Smooth muscle cell (in vitro differentiated cells): Measurements from ENCODE around the gene ROR1. TPM values are rescaled to one million over a fixed set of nuclear protein-coding genes. Genes with fewer than 3 reads are reported as not detected.

ENCODE experiments used
- DNase-seq: peaks from one replicate; lab custom pipeline; 2025; ENCODE audit not compliant: unreplicated experiment; lab: John Stamatoyannopoulos, UW
- H2AFZ ChIP-seq: fragments of 200-600 bp; sonication (generic); 2 replicates; pipeline ENCODE4 v1.6.0; 2016; ENCODE audit warnings: antibody characterized with exemption, low read depth, mild to moderate bottlenecking
- H3F3A ChIP-seq: fragments of 200-600 bp; sonication (generic); 2 replicates; pipeline ENCODE4 v1.6.0; 2017; ENCODE audit warnings: antibody characterized with exemption, low read depth
- H3K27ac ChIP-seq: fragments of 200-600 bp; sonication (generic); 2 replicates; pipeline ENCODE4 v1.5.1; 2016; ENCODE audit warnings: low read depth, mild to moderate bottlenecking
- H3K27me3 ChIP-seq: fragments of 200-600 bp; sonication (generic); 2 replicates; pipeline ENCODE4 v1.6.1; 2016; ENCODE audit warnings: low read depth, mild to moderate bottlenecking
- H3K36me3 ChIP-seq: fragments of 200-600 bp; sonication (generic); 2 replicates; pipeline ENCODE4 v1.5.1; 2016; ENCODE audit warnings: low read depth
- H3K4me1 ChIP-seq: fragments of 200-600 bp; sonication (generic); 2 replicates; pipeline ENCODE4 v1.5.1; 2016; ENCODE audit warnings: low read depth
- H3K4me2 ChIP-seq: fragments of 200-600 bp; sonication (generic); 2 replicates; pipeline ENCODE4 v1.6.0; 2016; ENCODE audit warnings: mild to moderate bottlenecking
- H3K4me3 ChIP-seq: fragments of 200-600 bp; sonication (generic); 2 replicates; pipeline ENCODE4 v1.5.1; 2016; ENCODE audit warnings: mild to moderate bottlenecking
- H3K79me2 ChIP-seq: fragments of 200-600 bp; sonication (generic); 2 replicates; pipeline ENCODE4 v1.6.0; 2016; ENCODE audit warnings: low read depth, mild to moderate bottlenecking
- H3K9ac ChIP-seq: fragments of 200-600 bp; sonication (generic); 2 replicates; pipeline ENCODE4 v1.6.0; 2016; ENCODE audit warnings: low read depth
- H3K9me3 ChIP-seq: fragments of 200-600 bp; sonication (generic); replicated peaks from 2 replicates; pipeline ENCODE4 v1.5.1; 2016; ENCODE audit warnings: low read depth
- H4K20me1 ChIP-seq: fragments of 200-600 bp; sonication (generic); 2 replicates; pipeline ENCODE4 v1.6.0; 2016; ENCODE audit warnings: low read depth
- WGBS: methylation state at CpG from one replicate; pipeline ENCODE4 v1.1.7; 2016; ENCODE audit warnings: low lambda C conversion rate; 5-methylcytosine and 5-hydroxymethylcytosine counted together
- polyA plus RNA-seq: library from polyadenylated mRNA; unstranded; fragments of >200 nt; fragmentation: Nextera tagmentation; extraction: Ambion mirVana; gene quantifications from 2 replicates; pipeline ENCODE4 v1.2.1, GENCODE V29; 2016
- total RNA-seq: library from RNA; depleted of rRNA; stranded (reverse); fragments of >200 nt; gene quantifications from 2 replicates; pipeline ENCODE4 v1.2.3, GENCODE V29; 2014
- TF ChIP-seq, protein P1 (sequence below): fragments of 200-600 bp; sonication (generic); IDR thresholded peaks from 2 replicates; pipeline ENCODE4 v1.5.1; 2017; ENCODE audit warnings: borderline replicate concordance, mild to moderate bottlenecking, antibody characterized with exemption; ENCODE audit not compliant: insufficient read depth, poor library complexity, severe bottlenecking

Gene ROR1
- total and polyA plus RNA-seq, 2 experiments from 2014 or later, result 3.3 to 7.2 TPM

DNA sequence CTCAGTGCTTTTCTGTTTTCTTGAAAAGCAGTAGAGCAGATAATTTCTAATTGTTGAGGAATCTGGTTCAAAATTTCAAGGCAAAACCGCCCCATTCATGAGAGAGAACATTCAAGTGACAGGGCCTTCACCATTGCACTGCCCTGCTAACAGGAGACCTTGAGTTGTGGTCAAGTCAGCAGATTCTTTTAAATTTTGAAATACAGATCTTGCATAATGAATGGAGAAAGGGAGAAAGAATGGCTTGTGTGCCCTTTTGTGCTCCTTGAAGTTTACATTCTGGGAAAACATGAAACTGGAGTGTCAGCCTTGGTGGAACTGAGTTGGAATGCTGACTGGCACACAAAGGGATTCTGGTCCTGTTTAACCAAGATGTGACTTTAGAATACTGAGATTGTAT lies 265.1 kb downstream of the ROR1 start:
- peaks cover 8% of the 10 kb centered on the region for H3F3A ChIP-seq
- H3K4me1 ChIP-seq, result peaks cover 22% of the 10 kb centered on the region
- H3K79me2 ChIP-seq, result no peaks in the 10 kb centered on the region
- peak overlapping the region; percentile 28 for H3K4me2 ChIP-seq
- no peak overlapping the region for H2AFZ ChIP-seq
- peak overlapping the region; percentile 75 for H3K27ac ChIP-seq
- H3K4me3 ChIP-seq, result no peak overlapping the region
- no peaks in the 10 kb centered on the region for H3K27me3 ChIP-seq
- no peaks in the 10 kb centered on the region for H3K9me3 ChIP-seq
- H4K20me1 ChIP-seq, result no peaks in the 10 kb centered on the region
- H3K9ac ChIP-seq, result no peak overlapping the region
- TF ChIP-seq, protein P1, sequence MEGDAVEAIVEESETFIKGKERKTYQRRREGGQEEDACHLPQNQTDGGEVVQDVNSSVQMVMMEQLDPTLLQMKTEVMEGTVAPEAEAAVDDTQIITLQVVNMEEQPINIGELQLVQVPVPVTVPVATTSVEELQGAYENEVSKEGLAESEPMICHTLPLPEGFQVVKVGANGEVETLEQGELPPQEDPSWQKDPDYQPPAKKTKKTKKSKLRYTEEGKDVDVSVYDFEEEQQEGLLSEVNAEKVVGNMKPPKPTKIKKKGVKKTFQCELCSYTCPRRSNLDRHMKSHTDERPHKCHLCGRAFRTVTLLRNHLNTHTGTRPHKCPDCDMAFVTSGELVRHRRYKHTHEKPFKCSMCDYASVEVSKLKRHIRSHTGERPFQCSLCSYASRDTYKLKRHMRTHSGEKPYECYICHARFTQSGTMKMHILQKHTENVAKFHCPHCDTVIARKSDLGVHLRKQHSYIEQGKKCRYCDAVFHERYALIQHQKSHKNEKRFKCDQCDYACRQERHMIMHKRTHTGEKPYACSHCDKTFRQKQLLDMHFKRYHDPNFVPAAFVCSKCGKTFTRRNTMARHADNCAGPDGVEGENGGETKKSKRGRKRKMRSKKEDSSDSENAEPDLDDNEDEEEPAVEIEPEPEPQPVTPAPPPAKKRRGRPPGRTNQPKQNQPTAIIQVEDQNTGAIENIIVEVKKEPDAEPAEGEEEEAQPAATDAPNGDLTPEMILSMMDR, result no peak
- no peak for DNase-seq
- H3K36me3 ChIP-seq, result no peaks in the 10 kb centered on the region
- WGBS, result 96% methylated on average over 1 of the region's 1 CpG

DNA sequence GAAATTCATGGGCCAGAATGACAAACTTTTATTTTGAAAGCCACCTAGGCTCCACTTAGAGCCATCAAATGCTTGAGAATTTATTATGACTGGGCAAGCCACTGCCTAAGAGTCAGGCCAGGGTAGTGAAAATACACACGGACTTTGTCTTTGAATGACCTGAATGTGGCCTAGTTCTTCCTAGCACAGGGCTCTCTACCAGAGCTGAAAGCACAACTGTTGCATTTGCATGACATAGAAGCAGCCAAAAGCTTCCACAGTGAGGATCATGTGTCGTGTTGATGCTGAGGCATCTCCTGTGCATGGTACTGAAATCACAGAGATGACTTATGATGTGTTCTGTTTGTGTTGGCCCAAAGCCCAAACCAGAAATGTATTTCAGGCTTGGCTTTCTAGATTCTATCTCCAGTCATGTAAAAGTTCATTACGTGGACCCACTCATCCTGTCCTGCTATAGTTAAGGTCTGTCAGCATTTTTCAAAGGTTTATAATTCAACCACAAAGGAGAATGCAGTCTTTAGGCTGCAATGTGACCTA lies 265.6 kb downstream of the ROR1 start:
- H3K4me1 ChIP-seq, result peaks cover 22% of the 10 kb centered on the region
- no peaks in the 10 kb centered on the region for H3K27me3 ChIP-seq
- no peaks in the 10 kb centered on the region for H3K79me2 ChIP-seq
- H3K4me3 ChIP-seq, result no peak overlapping the region
- no peaks in the 10 kb centered on the region for H3K36me3 ChIP-seq
- DNase-seq, result no peak
- WGBS, result 6% methylated on average over 3 of the region's 3 CpGs
- H3K9me3 ChIP-seq, result no peaks in the 10 kb centered on the region
- TF ChIP-seq, protein P1, result no peak
- no peak overlapping the region for H2AFZ ChIP-seq
- H3F3A ChIP-seq, result peaks cover 8% of the 10 kb centered on the region
- H3K4me2 ChIP-seq, result peak overlapping the region; percentile 28
- no peaks in the 10 kb centered on the region for H4K20me1 ChIP-seq
- H3K27ac ChIP-seq, result peak overlapping the region; percentile 75
- no peak overlapping the region for H3K9ac ChIP-seq

DNA sequence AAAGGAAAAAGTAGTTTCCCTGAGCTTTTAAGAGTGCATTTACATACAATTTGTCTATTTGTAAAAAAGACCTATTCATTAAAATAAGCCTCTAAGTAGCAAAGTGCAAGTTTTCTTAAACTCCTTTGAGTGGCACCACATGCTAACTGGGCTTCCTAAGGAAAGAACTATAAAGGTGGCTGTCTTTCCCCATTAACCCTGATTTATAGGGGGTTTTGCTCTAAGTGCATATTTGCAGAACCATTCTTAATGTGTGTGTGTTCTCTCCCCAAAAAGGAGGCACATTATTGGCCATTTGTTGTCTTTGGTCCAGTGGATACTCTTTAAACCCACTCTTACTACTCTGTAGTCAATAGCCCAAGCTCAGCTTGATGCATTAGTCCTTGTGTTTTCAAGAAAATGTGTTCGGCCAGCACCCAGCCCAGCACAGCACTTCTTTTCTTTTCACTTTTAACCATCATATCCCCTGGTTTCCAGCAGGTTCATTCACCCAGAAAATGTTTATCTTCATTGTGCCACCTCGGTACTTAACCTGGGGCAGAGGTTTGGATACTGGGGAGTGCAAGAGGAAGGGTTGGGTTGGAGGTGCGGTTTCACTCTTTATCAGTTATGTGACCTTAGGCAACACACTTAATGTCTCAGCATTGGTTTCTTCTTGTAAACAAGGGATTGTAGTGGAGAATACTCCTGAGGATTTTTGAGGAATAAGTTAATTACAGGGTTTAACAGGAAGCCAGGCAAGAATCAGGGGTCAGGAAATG lies 267.7 kb downstream of the ROR1 start:
- no peak overlapping the region for H3K9ac ChIP-seq
- no peak for DNase-seq
- H3K4me1 ChIP-seq, result peaks cover 27% of the 10 kb centered on the region
- no peak overlapping the region for H3K27ac ChIP-seq
- H3K79me2 ChIP-seq, result no peaks in the 10 kb centered on the region
- H3K4me2 ChIP-seq, result no peak overlapping the region
- no peaks in the 10 kb centered on the region for H4K20me1 ChIP-seq
- 75% methylated on average over 3 of the region's 3 CpGs for WGBS
- H3K4me3 ChIP-seq, result no peak overlapping the region
- TF ChIP-seq, protein P1, result no peak
- H3K9me3 ChIP-seq, result no peaks in the 10 kb centered on the region
- H3K36me3 ChIP-seq, result no peaks in the 10 kb centered on the region
- H3K27me3 ChIP-seq, result no peaks in the 10 kb centered on the region
- H2AFZ ChIP-seq, result no peak overlapping the region
- H3F3A ChIP-seq, result peaks cover 8% of the 10 kb centered on the region
